Stomach smooth muscle (tissue), 2 donors: ENCODE data around the gene ARID1B.

Source experiments
- H3K27ac ChIP-seq: one replicate; pipeline ENCODE4 v1.7.0; 2013; ENCODE audit warnings: mild to moderate bottlenecking, low read length, inconsistent platforms
- H3K27me3 ChIP-seq, 2 donors: one replicate each; pipeline ENCODE4 v1.7.0; 2013; ENCODE audit warnings: low read length in 2 of 2; ENCODE audit not compliant: insufficient read depth in 2 of 2, control insufficient read depth in 1 of 2
- H3K36me3 ChIP-seq, 2 donors: one replicate each; pipeline ENCODE4 v1.7.0; 2013; ENCODE audit warnings: low read length in 2 of 2; ENCODE audit not compliant: control insufficient read depth in 2 of 2, insufficient read depth in 2 of 2
- H3K4me1 ChIP-seq: one replicate; pipeline ENCODE4 v1.7.0; 2013; ENCODE audit warnings: low read length; ENCODE audit not compliant: control insufficient read depth, insufficient read depth
- H3K4me3 ChIP-seq, 2 donors: one replicate each; pipeline ENCODE4 v1.7.0; 2013; ENCODE audit warnings: low read length in 2 of 2
- H3K9ac ChIP-seq, 2 donors: one replicate each; pipeline ENCODE4 v1.7.0; 2013; ENCODE audit warnings: low read length in 2 of 2, mild to moderate bottlenecking in 1 of 2
- H3K9me3 ChIP-seq, 2 donors: one replicate each; pipeline ENCODE4 v1.7.0; 2013; ENCODE audit warnings: low read length in 2 of 2; ENCODE audit not compliant: control insufficient read depth in 2 of 2
- donor health status: healthy.
- donor health status: Pancreatic carcinoma.

The ARID1B gene

GRCh38 chr6:157227202-157228166 is 450.3 kb downstream of the ARID1B start:
- Histone ChIP-seq H3K27me3 (no peaks in the 10 kb centered on the region), H3K4me1 (peaks cover 18% of the 10 kb centered on the region), H3K27ac (no peak overlapping the region), H3K36me3 (no peaks in the 10 kb centered on the region), H3K9ac (no peak overlapping the region), H3K9me3 (no peaks in the 10 kb centered on the region), H3K4me3 (no peak overlapping the region)

DNA sequence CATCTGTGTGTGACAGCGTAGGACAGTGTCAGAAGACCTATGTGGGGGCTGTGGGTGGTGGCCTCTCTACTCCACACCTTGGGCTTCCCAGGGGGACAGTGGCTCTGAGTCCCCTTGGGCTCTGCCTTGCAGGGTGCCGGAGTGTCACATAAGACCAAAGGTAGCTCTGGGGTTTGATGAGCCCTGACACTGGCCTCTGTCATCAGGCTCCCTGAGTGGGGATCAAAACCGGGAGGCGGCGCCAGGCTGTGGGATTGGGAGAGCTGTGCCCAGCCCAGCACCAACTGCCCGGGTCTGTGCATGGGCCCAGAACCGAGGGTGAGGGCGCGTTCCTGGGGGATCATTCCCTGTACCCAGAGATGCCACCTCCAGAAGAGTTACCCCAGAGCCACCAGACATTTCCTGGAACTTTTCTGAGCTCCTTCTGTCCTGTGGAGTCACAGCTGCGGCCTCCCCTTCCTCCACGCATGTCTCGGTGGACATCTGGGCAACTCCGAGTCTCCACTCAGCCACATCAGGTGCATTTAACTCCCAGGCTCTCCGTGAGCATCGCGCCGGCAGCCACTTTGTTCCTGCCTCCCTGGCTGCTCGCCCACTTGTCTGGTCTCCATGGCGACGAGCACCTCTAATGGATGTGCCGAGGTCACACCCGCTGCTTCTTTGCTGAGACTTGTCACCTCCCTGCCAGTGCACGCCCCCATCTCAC is 451.4 kb downstream of the ARID1B start:
- Histone ChIP-seq H3K4me3 (no peak overlapping the region), H3K9ac (no peak overlapping the region), H3K36me3 (no peaks in the 10 kb centered on the region), H3K9me3 (no peaks in the 10 kb centered on the region), H3K27me3 (no peaks in the 10 kb centered on the region), H3K4me1 (peaks cover 19% of the 10 kb centered on the region), H3K27ac (no peak overlapping the region)

DNA sequence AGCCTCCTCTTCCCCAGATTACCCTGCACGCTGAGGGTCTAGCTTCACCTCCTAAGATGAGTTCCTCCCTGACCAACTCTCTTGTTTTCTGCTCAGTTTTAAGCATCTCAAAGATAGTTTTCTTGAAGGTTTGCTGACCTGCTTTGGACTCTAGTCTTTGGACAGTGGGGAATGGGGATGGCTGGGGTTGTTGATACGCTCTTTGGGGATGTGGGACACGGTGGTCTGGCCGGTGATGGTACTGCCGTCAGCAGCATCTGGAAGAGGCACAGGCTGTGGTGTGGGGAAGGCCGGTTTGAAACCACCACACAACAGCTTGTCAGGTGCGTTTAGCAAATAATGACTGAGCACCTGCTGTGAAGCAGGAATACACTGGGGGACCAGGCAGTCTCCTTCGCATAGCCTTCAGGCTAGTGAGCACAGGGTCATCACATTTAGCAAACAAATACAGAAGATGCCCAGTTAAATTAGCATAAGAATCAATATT is 452.0 kb downstream of the ARID1B start:
- H3K9me3 ChIP-seq = no peaks in the 10 kb centered on the region
- no peaks in the 10 kb centered on the region for H3K27me3 ChIP-seq
- peaks cover 21% of the 10 kb centered on the region for H3K4me1 ChIP-seq
- H3K27ac ChIP-seq = no peak overlapping the region
- H3K36me3 ChIP-seq = no peaks in the 10 kb centered on the region
- no peak overlapping the region for H3K9ac ChIP-seq
- H3K4me3 ChIP-seq = no peak overlapping the region

DNA sequence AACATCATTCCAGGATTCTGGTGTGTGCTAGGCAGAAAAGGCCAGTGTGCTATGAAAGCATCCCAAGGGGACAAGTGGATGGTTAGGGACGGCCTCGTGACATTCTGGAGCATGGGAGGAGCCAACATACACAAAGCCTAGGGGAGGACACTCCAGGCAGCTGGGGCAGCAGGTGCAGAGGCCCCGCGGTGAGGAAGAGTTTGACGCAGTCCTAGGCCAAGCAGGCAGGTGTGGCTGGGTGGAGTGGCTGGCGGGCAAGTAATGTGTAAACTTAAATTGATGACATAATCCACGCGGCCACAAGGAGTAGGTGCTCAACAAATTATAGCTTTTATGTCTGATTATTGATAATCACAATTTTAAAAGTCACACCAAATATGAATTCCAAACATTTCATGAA is 452.5 kb downstream of the ARID1B start:
- Histone ChIP-seq H3K27ac (no peak overlapping the region), H3K4me1 (peaks cover 21% of the 10 kb centered on the region)

DNA sequence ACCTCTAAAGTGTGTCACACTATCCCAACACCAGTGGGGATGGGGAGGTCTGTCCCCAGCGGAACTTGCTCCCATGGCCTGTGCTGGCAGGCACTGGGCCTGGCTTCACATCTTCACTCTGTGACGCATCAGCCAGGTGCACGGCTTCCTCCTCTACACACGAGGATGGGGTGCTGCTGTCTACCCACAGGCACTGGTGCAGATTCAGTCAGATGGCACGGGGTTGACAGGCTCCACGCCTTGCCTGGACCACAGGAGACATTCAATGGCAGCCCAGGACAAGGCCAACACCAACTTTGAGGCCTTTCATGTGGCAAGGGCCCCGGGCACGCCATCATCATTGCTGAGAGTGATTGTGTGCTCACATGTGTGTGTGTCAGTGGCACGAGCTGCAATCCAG is 453.7 kb downstream of the ARID1B start:
- H3K36me3 ChIP-seq = no peaks in the 10 kb centered on the region
- no peak overlapping the region for H3K27ac ChIP-seq
- H3K9me3 ChIP-seq = no peaks in the 10 kb centered on the region
- no peak overlapping the region for H3K4me3 ChIP-seq
- H3K4me1 ChIP-seq = peaks cover 25% of the 10 kb centered on the region
- H3K9ac ChIP-seq = no peak overlapping the region
- peaks cover 0 to 2% of the 10 kb centered on the region in 2 donors for H3K27me3 ChIP-seq

More for the DNA sequence above, 452.5 kb downstream of the ARID1B start:
- H3K4me3 ChIP-seq = no peak overlapping the region
- no peaks in the 10 kb centered on the region for H3K9me3 ChIP-seq
- H3K9ac ChIP-seq = no peak overlapping the region
- H3K36me3 ChIP-seq = no peaks in the 10 kb centered on the region
- no peaks in the 10 kb centered on the region for H3K27me3 ChIP-seq

DNA sequence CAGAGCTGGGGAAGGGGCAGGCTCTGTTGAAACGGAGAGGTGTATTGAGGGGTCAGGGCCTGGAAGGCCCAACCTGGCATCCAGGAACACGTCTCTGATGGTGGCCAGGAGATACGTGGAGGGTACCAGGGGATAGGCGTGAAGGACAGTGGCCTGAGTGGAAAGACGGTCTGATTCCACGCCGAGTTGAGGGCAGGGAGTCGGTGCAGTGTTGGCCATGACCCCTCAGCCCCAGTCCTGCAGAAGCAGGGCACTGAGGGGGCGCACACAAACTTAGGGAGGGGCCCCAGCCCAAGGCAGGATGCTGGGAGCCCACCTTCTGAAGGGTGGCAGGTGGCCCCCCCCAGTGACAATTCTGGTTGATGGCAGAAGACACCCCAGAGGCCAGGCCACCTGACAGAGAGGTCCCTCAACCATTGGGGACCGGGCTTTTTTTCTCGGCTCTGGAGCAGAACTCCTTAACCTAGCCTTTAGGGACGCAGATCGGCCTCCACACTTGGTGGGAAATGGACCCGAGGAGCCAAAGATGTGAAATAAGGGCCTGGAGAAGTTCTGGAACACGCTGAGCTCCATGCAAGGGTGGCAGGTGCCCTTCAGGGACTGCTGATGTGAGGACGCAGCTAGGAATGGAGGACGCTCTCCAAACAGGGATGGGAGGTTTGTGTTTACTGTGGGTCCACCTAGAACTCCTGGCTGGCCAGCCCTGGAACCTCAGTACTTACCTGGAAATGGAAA is 455.1 kb downstream of the ARID1B start:
- no peak overlapping the region for H3K4me3 ChIP-seq
- no peaks in the 10 kb centered on the region for H3K36me3 ChIP-seq
- no peaks in the 10 kb centered on the region for H3K9me3 ChIP-seq
- H3K27me3 ChIP-seq = peaks cover 0 to 2% of the 10 kb centered on the region in 2 donors
- peaks cover 17% of the 10 kb centered on the region for H3K4me1 ChIP-seq
- no peak overlapping the region for H3K9ac ChIP-seq
- H3K27ac ChIP-seq = no peak overlapping the region

DNA sequence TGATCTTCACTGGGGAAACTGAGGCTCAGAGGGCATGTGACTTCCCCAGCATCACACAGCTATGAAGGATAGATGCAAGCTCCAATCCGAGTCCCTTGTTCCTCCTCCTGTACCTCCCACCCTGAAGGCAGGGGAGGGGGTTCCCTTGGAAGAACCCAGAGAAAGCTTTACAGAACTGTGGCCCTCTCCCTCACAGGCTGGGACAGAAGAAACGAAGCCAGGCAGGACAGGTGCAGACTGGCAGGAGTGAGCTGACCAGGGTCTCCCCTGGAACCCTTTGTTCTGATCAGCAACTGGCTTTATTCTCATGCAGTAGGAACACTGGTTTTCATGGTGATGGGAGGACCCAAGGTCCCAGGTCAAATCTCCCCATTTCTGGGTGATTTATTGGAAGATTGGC is 456.0 kb downstream of the ARID1B start:
- Histone ChIP-seq H3K36me3 (no peaks in the 10 kb centered on the region), H3K4me3 (no peak overlapping the region), H3K9ac (no peak overlapping the region), H3K4me1 (peaks cover 16% of the 10 kb centered on the region), H3K9me3 (no peaks in the 10 kb centered on the region), H3K27ac (no peak overlapping the region), H3K27me3 (peaks cover 0 to 2% of the 10 kb centered on the region in 2 donors)

DNA sequence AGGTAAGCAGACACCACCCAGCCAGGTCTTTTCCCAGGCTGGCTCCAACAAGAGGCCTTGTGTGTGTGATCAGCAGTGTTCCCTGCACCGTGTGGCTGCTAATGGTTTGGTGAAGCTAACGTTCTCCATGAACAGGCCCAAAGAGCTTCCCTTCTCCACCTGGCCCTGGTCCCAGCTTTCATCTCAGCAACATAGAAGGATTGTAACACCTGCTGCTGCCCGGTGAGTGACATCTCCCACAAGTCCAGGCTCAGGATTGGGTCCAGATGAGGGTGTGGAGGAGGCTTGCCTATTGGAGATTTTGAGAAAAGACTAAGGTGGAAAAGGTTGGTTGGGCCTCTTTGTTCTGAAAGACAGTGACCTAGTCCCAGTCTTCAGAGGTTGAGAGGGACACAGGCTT is 456.5 kb downstream of the ARID1B start:
- Histone ChIP-seq H3K9me3 (no peaks in the 10 kb centered on the region), H3K27ac (no peak overlapping the region), H3K4me1 (peaks cover 16% of the 10 kb centered on the region), H3K4me3 (no peak overlapping the region), H3K9ac (no peak overlapping the region), H3K36me3 (no peaks in the 10 kb centered on the region), H3K27me3 (peaks cover 0 to 2% of the 10 kb centered on the region in 2 donors)

- H3K27ac ChIP-seq = peak overlapping the region; percentile 55
- H3K9ac ChIP-seq = peak overlapping the region; percentile 60 to 69
- H3K4me3 ChIP-seq = peak overlapping the region; percentile 71 to 79
- no peaks in the 10 kb centered on the region for H3K36me3 ChIP-seq
- peaks cover 30% of the 10 kb centered on the region for H3K4me1 ChIP-seq
- H3K9me3 ChIP-seq = no peaks in the 10 kb centered on the region
- H3K27me3 ChIP-seq = peaks cover 0 to 2% of the 10 kb centered on the region in 2 donors
These were observed 458.4 kb downstream of the ARID1B start for GRCh38 chr6:157235600-157236039.

DNA sequence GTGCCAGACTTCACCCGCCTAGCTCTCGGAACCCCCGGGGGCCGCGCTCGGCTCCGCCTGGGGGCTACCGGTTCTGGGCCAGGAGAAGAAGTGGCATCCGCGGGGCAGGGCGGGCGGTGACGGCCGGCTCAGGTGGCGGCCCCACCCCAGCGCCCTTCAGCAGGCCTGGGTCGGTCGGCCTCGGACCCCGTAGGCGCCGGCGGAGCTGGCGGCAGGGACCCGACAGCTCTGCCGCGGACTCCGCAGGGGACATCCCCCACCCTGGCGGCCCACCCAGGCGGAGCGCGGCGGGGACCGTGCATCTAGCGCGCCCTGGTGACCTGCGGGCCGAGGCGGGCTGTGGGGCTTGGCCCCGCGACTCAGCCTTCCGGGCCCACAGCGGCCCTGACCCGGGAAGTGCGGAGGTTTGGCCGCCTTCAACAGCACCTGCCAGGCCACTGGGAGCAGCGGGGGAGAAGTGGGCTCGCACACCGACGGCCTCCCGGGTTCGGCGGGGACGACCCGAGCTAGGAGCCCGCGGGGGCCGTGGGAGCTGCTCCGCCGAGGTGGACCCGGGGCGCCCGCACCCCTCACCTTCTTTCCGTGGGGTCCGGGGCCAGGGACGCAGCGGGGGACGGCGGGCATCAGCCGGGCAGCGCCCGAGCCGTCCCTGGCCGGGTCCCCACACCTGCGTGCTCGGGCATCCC is 459.0 kb downstream of the ARID1B start:
- Histone ChIP-seq H3K9me3 (no peaks in the 10 kb centered on the region), H3K9ac (peak overlapping the region; percentile 60 to 69), H3K4me1 (peaks cover 34% of the 10 kb centered on the region), H3K4me3 (peak overlapping the region; percentile 71 to 79), H3K27ac (peak overlapping the region; percentile 55), H3K36me3 (no peaks in the 10 kb centered on the region), H3K27me3 (peaks cover 0 to 2% of the 10 kb centered on the region in 2 donors)
